Pancreas (tissue), 10 donors: ENCODE results near the gene ZNF57. TPM values are rescaled to one million over a fixed set of nuclear protein-coding genes. Genes with fewer than 3 reads are reported as not detected.

Experiments
- ATAC-seq, 4 donors: fragments of 200-7000 bp; cut with Tn5 transposase; one replicate each; pipeline versions ENCODE4 v1.8.0 to v1.9.1; 2020; ENCODE audit warnings: mild to moderate bottlenecking in 4 of 4, moderate library complexity in 4 of 4
- DNase-seq, 6 donors: peaks; one replicate each; pipeline ENCODE4 v3.0.0-alpha.2; 2020
- FAIRE-seq: peaks from 2 replicates; lab custom pipeline; 2012; peaks lifted over from hg19 to GRCh38; lab: Jason Lieb, UNC
- H3K27ac ChIP-seq, 4 donors: fragments of 200-600 bp; sonication (generic); 1 replicate in 3 of 4; 2 replicates in 1 of 4; pipeline versions ENCODE4 v1.5.0 to v1.8.0; 2020
- H3K27me3 ChIP-seq, 4 donors: fragments of 200-600 bp; one replicate each; pipeline ENCODE4 v1.8.0; 2021
- H3K36me3 ChIP-seq, 3 donors: fragments of 200-600 bp; sonication (generic) in 1 of 3; one replicate each; pipeline versions ENCODE4 v1.5.0 to v1.8.0; 2020 to 2021
- H3K4me1 ChIP-seq, 3 donors: fragments of 200-600 bp; one replicate each; pipeline ENCODE4 v1.8.0; 2021
- H3K4me3 ChIP-seq, 4 donors: fragments of 200-600 bp; sonication (generic) in 2 of 4; one replicate each; pipeline versions ENCODE4 v1.5.0 to v1.8.0; 2020 to 2021
- H3K9me3 ChIP-seq, 4 donors: fragments of 200-600 bp; one replicate each; pipeline ENCODE4 v1.8.0; 2021
- CTCF ChIP-seq, 4 donors: fragments of 200-600 bp; sonication (generic) in 3 of 4; IDR thresholded peaks; one replicate each; pipeline versions ENCODE4 v1.5.0 to v1.8.0; 2021; ENCODE audit warnings: antibody characterized with exemption in 4 of 4
- WGBS, 2 donors: extraction: QIAGEN DNeasy Blood & Tissue Kit; methylation state at CpG; one replicate each; pipeline ENCODE4 v1.1.7; 2013; 5-methylcytosine and 5-hydroxymethylcytosine counted together
- intact Hi-C, 3 donors: fragments of 100-400 bp; cut with DNase I; formaldehyde crosslinking; loops; one replicate each; pipeline versions ENCODE4 v1.11.1 to v1.14.2; 2022
- polyA plus RNA-seq, 2 donors: library from polyadenylated mRNA; stranded (reverse); fragments of 200-250 nt; gene quantifications; one replicate each; pipeline ENCODE4 v1.2.3, GENCODE V29; 2013
- total RNA-seq, 6 donors: library from RNA; stranded (reverse); fragmentation: NEBNext Ultra II Directional in 4 of 6; extraction: Animal tissue kit (Norgen Biotek cat#: 25700) in 4 of 6; gene quantifications; one replicate each; pipeline versions ENCODE4 v1.2.1 to v1.2.4, GENCODE V29; 2021 to 2023
- donor health status: healthy with polysubstance abuse.
- donor health status: DM: no; HTN: no; CAD: no; lungs with moderate emphysema.
- donor health status: DM: no; HTN: no; CAD: no.
- donor health status: control.
- donor health status: control.
- donor health status: Bipolar disorder and iron deficiency.
- donor health status: DM: yes; HTN: yes; CAD: no.
- donor health status: DM: no; HTN: no; CAD: no.
- donor health status: DM: no; HTN: no; CAD: no.
- donor health status: DM: yes; HTN: yes; CAD: no.

ZNF57 gene
- total and polyA plus RNA-seq, 8 donors: 1.6 to 3.0 (median 2.1) TPM

- Histone ChIP-seq H3K4me1 (no peaks in the 10 kb centered on the region), H3K27ac (no peak overlapping the region), H3K27me3 (no peaks in the 10 kb centered on the region), H3K9me3 (peaks cover 0 to 10% (median 0%) of the 10 kb centered on the region in 4 donors), H3K4me3 (no peak overlapping the region), H3K36me3 (peaks cover 1 to 22% (median 22%) of the 10 kb centered on the region in 3 donors)
- intact Hi-C loops: no loop called here
- no peak for ATAC-seq
- 94 to 96% methylated on average over 5 of the region's 5 CpGs for WGBS, 2 donors
- no peak for FAIRE-seq
- no peak for TF ChIP-seq CTCF (IDR thresholded peaks at IDR 0.05)
- DNase-seq: no peak
These were observed 44.2 kb upstream of the ZNF57 start for GRCh38 chr19:2856457-2857050.

GRCh38 chr19:2858864-2859263 is 41.9 kb upstream of the ZNF57 start:
- WGBS, 2 donors: 79 to 81% methylated on average over 27 of the region's 27 CpGs
- DNase-seq: no peak
- intact Hi-C loops: no loop called here
- H3K4me1 ChIP-seq: no peaks in the 10 kb centered on the region
- no peak overlapping the region for H3K27ac ChIP-seq
- H3K4me3 ChIP-seq: no peak overlapping the region
- H3K36me3 ChIP-seq: no peaks in the 10 kb centered on the region
- H3K27me3 ChIP-seq: no peaks in the 10 kb centered on the region
- FAIRE-seq: no peak
- no peaks in the 10 kb centered on the region for H3K9me3 ChIP-seq
- ATAC-seq: no peak
- TF ChIP-seq CTCF (IDR thresholded peaks at IDR 0.05): no peak

- DNase-seq: no peak
- intact Hi-C loops: no loop called here
- Histone ChIP-seq H3K4me1 (no peaks in the 10 kb centered on the region), H3K9me3 (no peaks in the 10 kb centered on the region), H3K4me3 (no peak overlapping the region), H3K27ac (no peak overlapping the region), H3K36me3 (no peaks in the 10 kb centered on the region), H3K27me3 (no peaks in the 10 kb centered on the region)
- TF ChIP-seq CTCF (IDR thresholded peaks at IDR 0.05): no peak
- WGBS, 2 donors: 40% methylated on average over 10 of the region's 10 CpGs
- no peak for ATAC-seq
- no peak for FAIRE-seq
These were observed 36.9 kb upstream of the ZNF57 start for GRCh38 chr19:2863816-2864215.

- no peaks in the 10 kb centered on the region for H3K4me1 ChIP-seq
- DNase-seq: peak in 1 of 6 donors; percentile 52
- FAIRE-seq: no peak
- peak overlapping the region in 1 of 4 donors; percentile 26 for H3K27ac ChIP-seq
- H3K9me3 ChIP-seq: no peaks in the 10 kb centered on the region
- H3K36me3 ChIP-seq: no peaks in the 10 kb centered on the region
- ATAC-seq: peak in 1 of 4 donors; percentile 44
- no peak for TF ChIP-seq CTCF (IDR thresholded peaks at IDR 0.05)
- 27 to 29% methylated on average over 12 of the region's 12 CpGs for WGBS, 2 donors
- H3K4me3 ChIP-seq: no peak overlapping the region
- intact Hi-C loops: no loop called here
- H3K27me3 ChIP-seq: no peaks in the 10 kb centered on the region
These were observed 35.2 kb upstream of the ZNF57 start for GRCh38 chr19:2865334-2866100.
